Upper lobe of left lung (tissue), 4 donors: ENCODE data around the gene MGAT4A.

Experiments used
- POLR2A ChIP-seq, 4 donors: fragments of 450-650 bp; IDR thresholded peaks; one replicate each; pipeline ENCODE4 v1.5.1; 2016 to 2017; ENCODE audit warnings: antibody characterized with exemption in 4 of 4, mild to moderate bottlenecking in 2 of 4
- POLR2AphosphoS5 ChIP-seq, 2 donors: sonication (generic); formaldehyde crosslinking; IDR thresholded peaks; one replicate each; pipeline ENCODE4 v1.5.1; 2017; ENCODE audit warnings: antibody characterized with exemption in 2 of 2
- TF ChIP-seq, protein P1 (sequence below), 6 experiments: fragments of 450-650 bp in 4 of 6; fragments of 200-600 bp in 2 of 6; sonication (generic) in 2 of 6; IDR thresholded peaks; one replicate each; pipeline ENCODE4 v1.5.1; 2016 to 2019; ENCODE audit warnings: antibody characterized with exemption in 6 of 6

DNA sequence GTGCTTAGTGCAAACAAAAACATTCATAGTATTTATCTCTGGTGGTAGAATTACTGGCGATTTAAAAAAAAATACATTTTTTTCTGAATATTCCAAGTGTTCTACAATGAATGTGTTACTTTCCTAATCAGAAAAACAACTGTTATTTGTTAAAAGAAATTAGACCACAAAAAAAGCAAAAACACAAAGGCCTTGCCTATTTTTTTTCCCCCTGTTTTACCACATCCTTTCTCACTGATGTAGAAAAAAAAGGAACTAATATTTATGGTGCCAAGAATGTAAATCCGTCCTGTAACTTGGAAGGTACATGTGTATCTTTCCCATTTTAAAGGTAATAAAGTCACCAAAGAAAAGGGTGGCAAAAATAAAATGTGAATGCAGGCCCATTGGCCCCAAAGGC is 28.4 kb upstream of the MGAT4A start:
- TF ChIP-seq, protein P1, sequence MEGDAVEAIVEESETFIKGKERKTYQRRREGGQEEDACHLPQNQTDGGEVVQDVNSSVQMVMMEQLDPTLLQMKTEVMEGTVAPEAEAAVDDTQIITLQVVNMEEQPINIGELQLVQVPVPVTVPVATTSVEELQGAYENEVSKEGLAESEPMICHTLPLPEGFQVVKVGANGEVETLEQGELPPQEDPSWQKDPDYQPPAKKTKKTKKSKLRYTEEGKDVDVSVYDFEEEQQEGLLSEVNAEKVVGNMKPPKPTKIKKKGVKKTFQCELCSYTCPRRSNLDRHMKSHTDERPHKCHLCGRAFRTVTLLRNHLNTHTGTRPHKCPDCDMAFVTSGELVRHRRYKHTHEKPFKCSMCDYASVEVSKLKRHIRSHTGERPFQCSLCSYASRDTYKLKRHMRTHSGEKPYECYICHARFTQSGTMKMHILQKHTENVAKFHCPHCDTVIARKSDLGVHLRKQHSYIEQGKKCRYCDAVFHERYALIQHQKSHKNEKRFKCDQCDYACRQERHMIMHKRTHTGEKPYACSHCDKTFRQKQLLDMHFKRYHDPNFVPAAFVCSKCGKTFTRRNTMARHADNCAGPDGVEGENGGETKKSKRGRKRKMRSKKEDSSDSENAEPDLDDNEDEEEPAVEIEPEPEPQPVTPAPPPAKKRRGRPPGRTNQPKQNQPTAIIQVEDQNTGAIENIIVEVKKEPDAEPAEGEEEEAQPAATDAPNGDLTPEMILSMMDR (IDR thresholded peaks at IDR 0.05) = no peak
- TF ChIP-seq POLR2A (IDR thresholded peaks at IDR 0.05) = no peak
- no peak for TF ChIP-seq POLR2AphosphoS5 (IDR thresholded peaks at IDR 0.05)
